GM21381 (cell line): ENCODE results near the gene CARMIL1.

ENCODE experiments used
- ATAC-seq: cut with Tn5 transposase; IDR thresholded peaks from one replicate; pipeline ENCODE4 v1.9.1; 2021; ENCODE audit warnings: mild to moderate bottlenecking, moderate library complexity; ENCODE audit not compliant: unreplicated experiment

The CARMIL1 gene

GRCh38 chr6:25278914-25279747 is at the start of gene CARMIL1:
Gene CARMIL1, plus strand, starts transcription at chr6:25279374. Its CDS starts 422 bp downstream, at chr6:25279796.
- peak; percentile 67 for ATAC-seq

DNA sequence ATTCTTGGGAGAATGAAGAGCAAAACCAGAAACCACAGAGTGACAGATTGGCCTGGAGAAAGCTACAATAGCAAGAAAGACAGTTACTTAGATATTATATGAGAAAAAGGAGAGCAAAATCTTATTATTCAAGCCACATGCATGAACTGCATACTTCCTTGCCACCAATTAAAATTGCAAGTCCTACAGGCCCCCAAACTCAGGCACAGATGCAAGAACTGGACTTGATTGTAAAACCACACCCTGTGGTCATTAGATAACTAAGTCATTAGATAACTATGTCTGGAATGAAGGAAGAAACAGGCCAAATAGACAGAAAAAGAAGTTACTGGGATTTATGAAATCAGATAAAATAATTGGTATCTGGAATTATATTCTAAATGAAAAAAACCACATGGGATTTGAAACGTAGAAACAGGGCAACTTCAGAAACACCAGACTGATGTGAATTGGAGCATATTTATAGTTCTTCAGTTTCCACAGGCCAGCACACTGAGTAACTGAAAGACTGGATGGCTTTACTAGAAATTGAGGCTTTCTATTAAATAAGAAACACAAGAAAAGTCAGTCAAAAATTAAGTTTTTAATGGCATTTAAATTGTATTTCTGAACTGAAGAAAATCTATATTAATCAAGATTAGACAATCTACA is 49.4 kb upstream of the CARMIL1 start:
- no peak for ATAC-seq

DNA sequence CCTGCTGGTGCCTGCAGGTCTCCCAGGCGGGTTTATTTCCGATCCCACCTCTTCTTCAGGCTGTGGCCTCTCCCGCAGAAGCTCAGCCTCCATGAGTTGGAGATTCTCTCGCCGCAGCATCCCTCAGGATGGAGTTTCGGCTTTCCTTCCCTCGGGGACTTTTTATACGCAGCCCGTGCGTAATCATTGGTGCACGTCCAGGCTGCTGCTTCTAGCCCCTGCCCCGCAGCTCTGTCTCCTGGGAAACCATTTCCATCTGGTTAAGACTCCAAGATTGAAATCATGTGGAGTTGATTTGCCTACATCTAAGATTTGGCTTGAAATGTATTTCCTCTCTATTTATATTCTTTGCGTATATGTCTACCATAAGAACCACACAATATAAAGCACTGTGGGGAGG is 46.7 kb upstream of the CARMIL1 start:
- no peak for ATAC-seq

- no peak for ATAC-seq
Observed at GRCh38 chr6:25233226-25233625, 45.9 kb upstream of the CARMIL1 start.

DNA sequence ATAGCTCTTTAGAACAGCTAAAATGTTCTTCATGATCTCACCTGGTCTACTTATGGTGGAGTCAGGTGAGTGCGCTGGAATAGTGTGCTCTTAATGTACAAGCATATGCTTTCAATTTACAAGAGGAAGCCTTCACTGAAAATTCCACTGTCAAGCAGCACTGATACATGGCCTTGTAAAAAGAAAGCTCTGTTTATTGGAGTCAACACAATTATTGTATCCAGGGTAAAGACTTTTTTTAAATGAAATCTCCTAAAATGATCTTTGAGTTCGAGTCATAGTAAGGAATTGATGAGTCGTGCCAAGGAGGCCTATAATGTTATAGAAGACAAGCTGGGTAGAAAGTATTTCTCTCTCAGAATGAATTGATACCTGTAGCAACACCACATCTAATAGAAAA is 41.6 kb upstream of the CARMIL1 start:
- no peak for ATAC-seq

DNA sequence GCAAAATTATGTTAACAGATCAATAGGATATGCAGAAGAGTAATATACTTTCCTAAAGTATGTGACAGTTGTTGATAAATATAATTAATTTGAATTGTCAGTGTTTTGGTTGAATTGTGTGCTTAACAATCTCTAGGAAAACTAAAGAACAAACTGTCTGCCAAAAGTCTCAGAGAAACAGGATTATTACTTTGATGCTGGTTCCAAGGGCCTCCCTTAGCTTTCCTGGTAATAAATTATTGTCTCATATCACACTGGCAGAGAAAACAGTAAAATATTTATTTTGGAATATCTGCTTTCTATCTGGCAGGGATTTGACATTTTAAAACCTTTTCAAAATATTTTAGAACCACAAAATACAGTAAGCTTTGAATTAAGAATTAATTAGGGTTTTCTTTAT is 40.1 kb upstream of the CARMIL1 start:
- ATAC-seq = no peak

GRCh38 chr6:25239498-25239897 is 39.7 kb upstream of the CARMIL1 start:
- no peak for ATAC-seq

GRCh38 chr6:25242567-25242966 is 36.6 kb upstream of the CARMIL1 start:
- ATAC-seq = no peak

DNA sequence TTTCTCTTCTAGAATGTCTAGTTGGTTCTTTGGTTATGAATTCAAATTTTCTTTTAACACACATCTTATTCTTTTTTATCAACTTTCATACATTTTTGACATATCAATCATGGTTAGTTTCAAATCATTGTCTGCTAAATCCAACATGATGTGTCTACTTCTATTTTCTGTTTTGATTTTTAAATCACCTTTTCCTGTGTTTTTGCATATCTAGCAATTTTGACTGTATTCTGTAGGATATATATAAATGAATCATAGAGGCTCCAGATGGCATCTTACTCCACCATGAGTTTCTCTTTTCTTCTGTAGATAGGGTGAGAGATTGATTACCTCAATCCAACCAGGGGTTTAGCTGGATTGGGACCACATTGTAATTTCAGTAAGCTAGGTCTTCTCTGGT is 34.3 kb upstream of the CARMIL1 start:
- no peak for ATAC-seq

DNA sequence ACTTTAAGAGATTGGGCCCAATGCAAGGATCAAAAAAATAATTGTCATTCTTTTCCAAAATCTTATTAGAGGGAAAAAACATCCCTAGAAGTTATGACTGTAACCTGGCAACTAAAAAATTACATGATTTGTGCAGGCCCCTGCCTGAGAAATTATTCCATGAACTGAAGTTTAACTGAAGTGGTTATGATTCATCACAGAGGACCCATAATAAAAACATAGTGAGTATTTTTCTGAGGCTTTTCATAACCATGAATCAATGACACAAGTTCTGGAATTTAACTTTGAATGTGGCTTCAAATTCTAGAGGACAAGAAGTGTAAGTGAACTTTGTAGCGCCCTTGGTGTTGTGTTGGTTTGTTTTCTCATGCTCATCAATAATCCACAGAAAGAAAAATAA is 31.1 kb upstream of the CARMIL1 start:
- ATAC-seq = no peak

GRCh38 chr6:25249133-25249532 is 30.0 kb upstream of the CARMIL1 start:
- no peak for ATAC-seq

GRCh38 chr6:25250878-25251277 is 28.3 kb upstream of the CARMIL1 start:
- ATAC-seq = peak; percentile 70

DNA sequence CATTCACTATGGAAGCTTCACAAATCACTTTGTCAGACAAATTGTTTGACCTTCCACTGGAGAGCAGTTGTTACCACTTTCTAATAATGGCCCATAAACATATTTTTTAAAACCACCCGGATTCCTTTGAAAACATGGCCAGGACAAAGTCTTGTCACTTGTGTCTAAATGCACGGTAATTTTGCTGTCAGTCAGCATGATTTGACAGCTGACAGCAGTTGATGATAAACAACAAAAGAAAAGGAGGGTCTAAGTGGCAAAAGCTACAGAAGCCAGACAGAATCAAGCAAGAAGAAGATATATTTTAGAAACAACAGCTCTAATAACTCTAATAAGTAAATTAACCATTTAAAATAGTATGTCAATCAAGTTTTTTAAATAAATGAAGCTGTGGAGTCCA is 27.7 kb upstream of the CARMIL1 start:
- ATAC-seq = no peak

- ATAC-seq = no peak
Observed at GRCh38 chr6:25253351-25253750, 25.8 kb upstream of the CARMIL1 start.

- ATAC-seq = no peak
Observed at GRCh38 chr6:25254671-25255070, 24.5 kb upstream of the CARMIL1 start.

DNA sequence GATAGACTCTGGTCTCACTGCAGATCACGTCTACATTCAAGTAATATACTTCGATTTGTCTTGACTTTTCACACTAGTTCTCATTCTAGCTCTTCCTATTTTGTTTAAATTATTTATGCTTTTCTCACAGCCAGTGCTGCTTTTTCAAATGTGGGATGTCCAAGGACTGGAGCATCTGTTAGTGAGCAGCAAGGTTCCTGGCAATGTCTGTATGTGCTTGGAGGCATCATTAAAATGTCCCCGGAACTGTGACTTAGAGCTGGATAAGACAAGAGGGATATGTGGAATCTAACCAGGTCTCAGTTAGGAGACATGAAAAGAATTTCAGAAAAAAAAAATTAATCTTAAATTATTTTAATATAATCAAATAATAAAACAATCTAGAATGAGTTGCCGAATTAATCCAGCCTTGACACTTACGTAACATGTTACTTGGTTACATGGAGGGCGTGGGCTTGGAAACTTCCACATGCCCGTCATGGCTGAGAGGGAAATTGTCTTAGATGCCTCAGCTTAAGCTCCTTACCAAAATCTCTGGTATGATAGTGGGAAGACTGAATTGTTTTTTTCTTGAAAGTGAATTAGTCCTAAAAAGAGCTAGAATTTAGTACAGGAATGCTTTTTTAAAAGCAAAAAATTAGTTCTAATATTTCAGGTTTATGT is 21.4 kb upstream of the CARMIL1 start:
- ATAC-seq = no peak

GRCh38 chr6:25259756-25260155 is 19.4 kb upstream of the CARMIL1 start:
- no peak for ATAC-seq

DNA sequence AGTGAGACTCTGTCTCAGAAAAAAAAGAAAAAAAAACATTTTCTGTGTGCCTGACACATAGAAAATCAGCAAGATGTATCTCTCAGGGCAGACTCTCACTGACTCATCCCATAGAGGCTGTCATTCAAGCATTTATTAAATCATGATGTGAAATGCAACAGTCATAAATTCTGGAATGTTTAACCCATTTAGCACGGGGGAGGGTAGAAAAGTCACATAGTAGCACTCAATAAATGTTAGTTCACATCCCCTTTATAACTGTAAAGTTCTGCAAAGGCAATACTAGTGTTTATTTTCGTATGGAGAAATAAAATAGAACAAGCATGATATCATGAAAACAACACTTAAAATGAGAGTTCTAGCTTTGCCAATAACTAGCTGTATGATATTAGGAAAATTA is 15.5 kb upstream of the CARMIL1 start:
- ATAC-seq = no peak

GRCh38 chr6:25266456-25267100 is 12.6 kb upstream of the CARMIL1 start:
- ATAC-seq = no peak

DNA sequence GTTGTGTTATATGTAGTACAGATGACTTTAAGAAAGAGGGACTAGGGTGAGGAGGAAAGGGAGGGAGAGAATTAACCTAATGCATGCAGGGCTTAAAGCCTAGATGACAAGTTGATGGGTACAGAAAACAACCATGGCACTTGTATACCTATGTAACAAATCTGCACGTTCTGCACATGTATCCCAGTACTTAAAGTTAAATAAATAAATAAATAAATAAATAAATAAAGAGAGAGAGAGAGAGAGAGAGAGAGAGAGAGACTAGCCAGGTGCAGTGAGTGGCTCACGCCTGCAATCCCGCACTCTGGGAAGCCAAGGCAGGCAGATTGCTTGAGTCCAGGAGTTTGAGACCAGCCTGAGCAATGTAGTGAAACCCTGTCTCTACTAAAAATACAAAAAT is 11.5 kb upstream of the CARMIL1 start:
- no peak for ATAC-seq

- ATAC-seq = no peak
Observed at GRCh38 chr6:25270559-25270958, 8.6 kb upstream of the CARMIL1 start.
